ENCODE results near the gene DCC.

The DCC gene, protein sequence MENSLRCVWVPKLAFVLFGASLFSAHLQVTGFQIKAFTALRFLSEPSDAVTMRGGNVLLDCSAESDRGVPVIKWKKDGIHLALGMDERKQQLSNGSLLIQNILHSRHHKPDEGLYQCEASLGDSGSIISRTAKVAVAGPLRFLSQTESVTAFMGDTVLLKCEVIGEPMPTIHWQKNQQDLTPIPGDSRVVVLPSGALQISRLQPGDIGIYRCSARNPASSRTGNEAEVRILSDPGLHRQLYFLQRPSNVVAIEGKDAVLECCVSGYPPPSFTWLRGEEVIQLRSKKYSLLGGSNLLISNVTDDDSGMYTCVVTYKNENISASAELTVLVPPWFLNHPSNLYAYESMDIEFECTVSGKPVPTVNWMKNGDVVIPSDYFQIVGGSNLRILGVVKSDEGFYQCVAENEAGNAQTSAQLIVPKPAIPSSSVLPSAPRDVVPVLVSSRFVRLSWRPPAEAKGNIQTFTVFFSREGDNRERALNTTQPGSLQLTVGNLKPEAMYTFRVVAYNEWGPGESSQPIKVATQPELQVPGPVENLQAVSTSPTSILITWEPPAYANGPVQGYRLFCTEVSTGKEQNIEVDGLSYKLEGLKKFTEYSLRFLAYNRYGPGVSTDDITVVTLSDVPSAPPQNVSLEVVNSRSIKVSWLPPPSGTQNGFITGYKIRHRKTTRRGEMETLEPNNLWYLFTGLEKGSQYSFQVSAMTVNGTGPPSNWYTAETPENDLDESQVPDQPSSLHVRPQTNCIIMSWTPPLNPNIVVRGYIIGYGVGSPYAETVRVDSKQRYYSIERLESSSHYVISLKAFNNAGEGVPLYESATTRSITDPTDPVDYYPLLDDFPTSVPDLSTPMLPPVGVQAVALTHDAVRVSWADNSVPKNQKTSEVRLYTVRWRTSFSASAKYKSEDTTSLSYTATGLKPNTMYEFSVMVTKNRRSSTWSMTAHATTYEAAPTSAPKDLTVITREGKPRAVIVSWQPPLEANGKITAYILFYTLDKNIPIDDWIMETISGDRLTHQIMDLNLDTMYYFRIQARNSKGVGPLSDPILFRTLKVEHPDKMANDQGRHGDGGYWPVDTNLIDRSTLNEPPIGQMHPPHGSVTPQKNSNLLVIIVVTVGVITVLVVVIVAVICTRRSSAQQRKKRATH (N-terminal part only)

DNA sequence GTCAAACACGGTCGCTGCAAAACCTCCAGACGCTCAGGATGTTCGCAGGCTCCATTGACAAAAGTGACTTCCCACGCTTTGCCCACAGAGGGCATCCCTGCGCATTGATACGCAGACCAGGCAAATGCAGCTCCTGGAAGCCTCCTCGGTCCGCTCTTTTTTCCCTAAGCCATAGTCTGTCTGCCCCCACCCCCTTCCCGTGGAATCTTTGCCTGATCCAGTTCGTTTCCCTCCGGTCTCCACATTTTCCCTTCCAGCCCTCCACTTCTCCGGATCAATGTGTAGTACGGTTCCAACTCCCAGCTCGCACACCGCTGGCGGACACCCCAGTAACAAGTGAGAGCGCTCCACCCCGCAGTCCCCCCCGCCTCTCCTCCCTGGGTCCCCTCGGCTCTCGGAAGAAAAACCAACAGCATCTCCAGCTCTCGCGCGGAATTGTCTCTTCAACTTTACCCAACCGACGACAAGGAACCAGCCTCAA is at the start of gene DCC:
TSS of gene DCC (plus strand) at position 307 of the 481 bp plus-strand sequence. CDS start 591 bp downstream, outside the sequence.
- TF ChIP-seq GATA1 (IDR thresholded peaks at IDR 0.05; ENCODE audit: low read depth, low read length) (no peak), POLR2A (IDR thresholded peaks at IDR 0.05; ENCODE audit: low read length) (no peak)
- peak in 1 of 2 experiments; percentile 2 for DNase-seq

GRCh38 chr18:52310651-52311050 is 29.3 kb upstream of the DCC start:
- DNase-seq: no peak
- TF ChIP-seq GATA1 (IDR thresholded peaks at IDR 0.05; ENCODE audit: low read depth, low read length) (no peak), POLR2A (IDR thresholded peaks at IDR 0.05; ENCODE audit: low read length) (no peak)

- DNase-seq: no peak
- no peak for TF ChIP-seq POLR2A (IDR thresholded peaks at IDR 0.05; ENCODE audit: low read length)
- TF ChIP-seq GATA1 (IDR thresholded peaks at IDR 0.05; ENCODE audit: low read depth, low read length): no peak
Observed at GRCh38 chr18:52311331-52311730, 28.7 kb upstream of the DCC start.

DNA sequence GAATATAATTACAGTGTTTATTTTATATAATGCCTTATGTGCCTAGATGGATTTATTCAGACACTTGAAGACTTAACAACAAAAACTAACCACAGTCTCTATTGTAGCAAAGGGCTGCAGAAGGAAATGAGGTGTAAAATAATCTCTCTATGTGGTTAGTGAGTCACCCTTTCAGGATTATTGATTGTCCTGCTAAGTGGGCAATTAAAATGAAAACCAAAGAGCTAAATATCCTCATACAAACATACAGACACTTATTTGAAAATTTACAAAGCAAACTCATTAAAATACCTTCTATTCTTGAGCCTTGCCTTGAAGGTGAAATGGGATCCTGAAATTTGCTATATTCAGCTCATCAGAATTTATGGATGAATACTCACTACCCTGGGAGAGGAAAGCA is 27.7 kb upstream of the DCC start:
- TF ChIP-seq POLR2A (IDR thresholded peaks at IDR 0.05; ENCODE audit: low read length) (no peak), GATA1 (IDR thresholded peaks at IDR 0.05; ENCODE audit: low read depth, low read length) (no peak)

DNA sequence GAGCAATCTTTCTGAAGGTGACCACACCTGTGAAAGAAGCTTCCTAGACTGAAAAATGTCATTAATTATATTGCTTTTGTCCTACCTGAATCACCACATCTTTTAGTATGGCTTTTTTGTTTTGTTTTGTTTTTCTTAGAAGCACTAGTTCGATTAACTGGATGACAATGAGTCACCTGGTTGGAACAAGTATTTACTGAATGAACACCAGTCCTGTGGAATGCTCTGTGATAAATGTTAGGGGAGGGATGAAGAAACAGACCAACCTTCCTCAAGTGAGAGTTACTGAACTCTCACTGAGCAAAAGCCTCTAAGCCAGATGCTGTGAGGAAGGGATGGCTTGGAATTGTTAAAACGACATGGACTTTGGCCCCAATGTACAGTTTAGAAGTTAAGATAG is 26.8 kb upstream of the DCC start:
- no peak for DNase-seq
- TF ChIP-seq POLR2A (IDR thresholded peaks at IDR 0.05; ENCODE audit: low read length) (no peak), GATA1 (IDR thresholded peaks at IDR 0.05; ENCODE audit: low read depth, low read length) (no peak)

More for the DNA sequence above, 27.7 kb upstream of the DCC start:
- DNase-seq: no peak

GRCh38 chr18:52319424-52319983 is 20.5 kb upstream of the DCC start:
- no peak for DNase-seq
- TF ChIP-seq GATA1 (IDR thresholded peaks at IDR 0.05; ENCODE audit: low read depth, low read length) (no peak), POLR2A (IDR thresholded peaks at IDR 0.05; ENCODE audit: low read length) (no peak)

DNA sequence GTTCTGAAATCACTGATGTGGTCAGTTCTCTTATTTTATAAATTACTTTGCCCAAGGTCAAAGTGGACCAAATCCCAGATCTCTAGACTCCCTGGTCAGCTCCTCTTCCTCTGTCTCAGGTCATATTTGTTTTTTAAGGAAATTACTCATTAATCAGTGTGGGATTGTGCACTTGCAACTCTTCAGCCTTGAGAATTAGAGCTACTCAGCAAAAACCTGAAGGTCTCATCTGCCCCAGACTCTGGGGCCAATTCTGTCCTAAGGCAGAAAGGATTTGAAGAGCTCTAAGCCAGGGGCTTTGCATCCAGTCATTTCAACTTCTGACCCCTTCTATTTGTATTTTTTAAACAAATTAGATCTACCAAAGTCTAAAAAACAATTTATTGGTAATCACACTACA is 17.7 kb upstream of the DCC start:
- TF ChIP-seq GATA1 (IDR thresholded peaks at IDR 0.05; ENCODE audit: low read depth, low read length) (no peak), POLR2A (IDR thresholded peaks at IDR 0.05; ENCODE audit: low read length) (no peak)
- DNase-seq: no peak

- no peak for TF ChIP-seq POLR2A (IDR thresholded peaks at IDR 0.05; ENCODE audit: low read length)
- DNase-seq: no peak
Observed at GRCh38 chr18:52323802-52324201, 16.2 kb upstream of the DCC start.

DNA sequence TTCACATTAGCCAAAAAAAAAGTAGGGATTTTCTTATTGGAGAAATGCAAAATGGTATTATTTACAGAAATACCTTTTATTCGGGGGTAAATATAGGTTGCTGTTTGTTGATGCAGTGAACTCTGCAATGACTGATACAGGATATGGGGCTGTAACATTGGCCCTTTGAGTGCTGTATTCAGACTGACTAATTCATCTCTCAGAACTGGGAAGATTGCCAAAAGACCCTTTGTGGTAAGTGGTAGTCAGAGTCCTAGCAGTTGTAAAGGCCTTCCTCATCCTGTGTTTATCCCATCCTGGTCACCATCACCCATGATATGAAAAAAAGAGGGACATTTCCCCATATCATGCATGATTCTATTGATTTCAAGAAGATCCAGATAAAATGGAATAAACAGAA is 14.0 kb upstream of the DCC start:
- DNase-seq: no peak
- TF ChIP-seq GATA1 (IDR thresholded peaks at IDR 0.05; ENCODE audit: low read depth, low read length) (no peak), POLR2A (IDR thresholded peaks at IDR 0.05; ENCODE audit: low read length) (no peak)

GRCh38 chr18:52333860-52334259 is 6.1 kb upstream of the DCC start:
- DNase-seq: no peak
- TF ChIP-seq GATA1 (IDR thresholded peaks at IDR 0.05; ENCODE audit: low read depth, low read length) (no peak), POLR2A (IDR thresholded peaks at IDR 0.05; ENCODE audit: low read length) (no peak)

GRCh38 chr18:52334307-52334706 is 5.7 kb upstream of the DCC start:
- no peak for DNase-seq
- TF ChIP-seq GATA1 (IDR thresholded peaks at IDR 0.05; ENCODE audit: low read depth, low read length) (no peak), POLR2A (IDR thresholded peaks at IDR 0.05; ENCODE audit: low read length) (no peak)

- DNase-seq: no peak
Observed at GRCh38 chr18:52334896-52335295, 5.1 kb upstream of the DCC start.

GRCh38 chr18:52337276-52337675 is 2.7 kb upstream of the DCC start:
- TF ChIP-seq GATA1 (IDR thresholded peaks at IDR 0.05; ENCODE audit: low read depth, low read length): no peak
- TF ChIP-seq POLR2A (IDR thresholded peaks at IDR 0.05; ENCODE audit: low read length): no peak
- DNase-seq: no peak

More at GRCh38 chr18:52334896-52335295, 5.1 kb upstream of the DCC start:
- TF ChIP-seq GATA1 (IDR thresholded peaks at IDR 0.05; ENCODE audit: low read depth, low read length): no peak
- TF ChIP-seq POLR2A (IDR thresholded peaks at IDR 0.05; ENCODE audit: low read length): no peak
